ENCODE data around the gene F13B. TPM values are rescaled to one million over a fixed set of nuclear protein-coding genes. Genes with fewer than 3 reads are reported as not detected.

The F13B gene
- total RNA-seq, 1 donor from 2014 or later: not detected

Other genes with a start within 250 kb of the F13B start
- not detected in 2 replicates for gene CFHR1, start 247.5 kb downstream of the F13B start, total RNA-seq
- not detected in 2 replicates for gene CFHR4, start 179.2 kb downstream of the F13B start, total RNA-seq
- 0.37 TPM in 1 of 2 replicates, not detected in the other for gene CFHR2, start 123.5 kb downstream of the F13B start, total RNA-seq
- gene CFHR5, start 89.7 kb downstream of the F13B start, total RNA-seq: not detected in 2 replicates
- gene ASPM, start 79.4 kb upstream of the F13B start, total RNA-seq: 29.1 TPM in 2 replicates
- gene ZBTB41, start 134.0 kb upstream of the F13B start, total RNA-seq: 4.7 and 5.1 TPM in 2 replicates
- gene CRB1, start 201.0 kb upstream of the F13B start, total RNA-seq: not detected in 2 replicates

All from activated CD4-positive, alpha-beta T cell treated with anti-CD3 and anti-CD28 coated beads, Interleukin-2, amount 10 ng/mL, durations not matched to agents 24 days and 14 days (primary cell).